Keratinocyte (primary cell): ENCODE results near the gene CIRBP. TPM values are rescaled to one million over a fixed set of nuclear protein-coding genes. Genes with fewer than 3 reads are reported as not detected.

Experiments used
- DNase-seq: peaks from one replicate; pipeline ENCODE4 v3.0.0-alpha.2; 2011; ENCODE audit warnings: low read depth, missing footprints, low spot score
- FAIRE-seq: peaks from 2 replicates; lab custom pipeline; 2011; peaks lifted over from hg19 to GRCh38; lab: Jason Lieb, UNC
- H2AFZ ChIP-seq: 2 replicates; pipeline ENCODE4 v1.6.0; 2012; ENCODE audit warnings: low read length, control low read depth, inconsistent platforms; ENCODE audit not compliant: control insufficient read depth
- H3K27ac ChIP-seq: 2 replicates; pipeline ENCODE4 v1.5.1; 2011; ENCODE audit warnings: low read length; ENCODE audit not compliant: control insufficient read depth, insufficient read depth
- H3K27me3 ChIP-seq: 3 replicates; pipeline ENCODE4 v1.6.0; 2011; ENCODE audit warnings: low read length; ENCODE audit not compliant: control insufficient read depth, insufficient read depth; ENCODE audit errors: extremely low read depth
- H3K36me3 ChIP-seq, 2 experiments: 2 replicates in 1 of 2; 3 replicates in 1 of 2; pipeline ENCODE4 v1.5.1; 2011; ENCODE audit warnings: low read length in 2 of 2, mild to moderate bottlenecking in 1 of 2; ENCODE audit not compliant: control insufficient read depth in 2 of 2, insufficient read depth in 2 of 2; ENCODE audit errors: extremely low read depth in 1 of 2
- H3K4me1 ChIP-seq: 3 replicates; pipeline ENCODE4 v1.5.1; 2011; ENCODE audit warnings: low read length; ENCODE audit not compliant: control insufficient read depth, insufficient read depth; ENCODE audit errors: extremely low read depth
- H3K4me2 ChIP-seq: 3 replicates; pipeline ENCODE4 v1.6.0; 2011; ENCODE audit warnings: low read depth, low read length; ENCODE audit not compliant: control insufficient read depth, insufficient read depth; ENCODE audit errors: extremely low read depth
- H3K4me3 ChIP-seq, 3 experiments: fragments of 200-600 bp in 1 of 3; sonication (generic) in 1 of 3; 2 replicates in 2 of 3; 3 replicates in 1 of 3; pipeline ENCODE4 v1.5.1; 2011 to 2016; ENCODE audit warnings: low read length in 3 of 3, mild to moderate bottlenecking in 3 of 3, control low read depth in 2 of 3, inconsistent platforms in 1 of 3, low read depth in 1 of 3, mixed read lengths in 1 of 3, mixed run types in 1 of 3, moderate library complexity in 1 of 3; ENCODE audit not compliant: control insufficient read depth in 2 of 3, insufficient read depth in 2 of 3; ENCODE audit errors: extremely low read depth in 1 of 3
- H3K79me2 ChIP-seq: 2 replicates; pipeline ENCODE4 v1.6.0; 2012; ENCODE audit warnings: low read length; ENCODE audit not compliant: control insufficient read depth, insufficient read depth
- H3K9ac ChIP-seq: 3 replicates; pipeline ENCODE4 v1.6.0; 2011; ENCODE audit warnings: low read length; ENCODE audit not compliant: control insufficient read depth, insufficient read depth; ENCODE audit errors: extremely low read depth
- H3K9me1 ChIP-seq: 3 replicates; pipeline ENCODE4 v1.6.0; 2011; ENCODE audit warnings: low read length; ENCODE audit not compliant: control insufficient read depth, insufficient read depth; ENCODE audit errors: extremely low read depth
- H3K9me3 ChIP-seq: 2 replicates; pipeline ENCODE4 v1.5.1; 2012; ENCODE audit warnings: low read depth, low read length; ENCODE audit not compliant: control insufficient read depth
- H4K20me1 ChIP-seq: 3 replicates; pipeline ENCODE4 v1.6.0; 2011; ENCODE audit warnings: low read length; ENCODE audit not compliant: control insufficient read depth, insufficient read depth; ENCODE audit errors: extremely low read depth
- CTCF ChIP-seq, 3 experiments: IDR thresholded peaks in 1 of 3; conservative IDR thresholded peaks in 1 of 3; optimal IDR thresholded peaks in 1 of 3; 2 replicates in 2 of 3; 3 replicates in 1 of 3; pipeline versions ENCODE3 to v1.5.1; 2011; ENCODE audit warnings: low read length in 3 of 3, mild to moderate bottlenecking in 3 of 3, moderate library complexity in 2 of 3, control low read depth in 1 of 3, inconsistent platforms in 1 of 3; ENCODE audit not compliant: insufficient read depth in 2 of 3; ENCODE audit errors: extremely low read depth in 1 of 3
- EZH2 ChIP-seq: IDR thresholded peaks from one replicate; pipeline ENCODE4 v1.6.1; 2012; ENCODE audit warnings: inconsistent platforms, mild to moderate bottlenecking, low read length, moderate library complexity
- dilution Hi-C: fragments of 300-500 bp; cut with MboI; formaldehyde crosslinking; loops from one replicate; pipeline ENCODE4 v1.7.0; 2020; ENCODE audit warnings: low sequenced_read_pairs; ENCODE audit not compliant: extremely low pct_ligation_motif_present
- polyA plus RNA-seq, 5 experiments: library from polyadenylated mRNA; depleted of rRNA in 3 of 5; stranded (reverse) in 3 of 5; stranded (forward) in 1 of 5; unstranded in 1 of 5; fragments of >200 nt; gene quantifications; 1 replicate in 1 of 5; 2 replicates in 3 of 5; 3 replicates in 1 of 5; pipeline versions ENCODE4 v1.2.1 to v1.2.3, GENCODE V29; 2011 to 2012; ENCODE audit warnings: missing spikeins in 2 of 5, low read depth in 1 of 5, low replicate concordance in 1 of 5

The CIRBP gene
- polyA plus RNA-seq, 1 donor (not counting 4 experiments of a cell fraction or from before 2014, with no cell fraction given): 113 TPM

DNA sequence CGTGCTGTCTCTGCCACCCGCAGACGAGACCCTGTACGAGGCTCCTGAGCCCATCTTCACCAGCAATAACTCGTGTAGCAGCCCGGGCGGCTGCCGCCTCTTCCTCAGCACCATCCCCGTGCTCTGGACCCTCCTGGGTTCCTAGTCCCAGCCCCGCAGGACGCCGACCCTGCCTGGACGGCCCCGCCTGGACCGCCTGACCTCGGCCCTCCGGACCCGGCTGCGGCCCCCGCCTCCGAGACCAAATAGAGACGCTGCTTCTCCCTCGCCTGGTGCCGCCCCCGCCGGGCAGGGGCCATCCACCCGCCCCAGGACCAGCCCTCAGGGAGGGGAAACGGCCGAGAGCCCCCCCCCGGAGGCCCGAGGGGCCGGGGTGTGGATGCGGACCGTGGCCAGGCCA is 30.7 kb downstream of the CIRBP start:
- no peak for DNase-seq
- dilution Hi-C loops: no loop called here

GRCh38 chr19:1300744-1301490 is 31.8 kb downstream of the CIRBP start:
- Histone ChIP-seq H3K9me1 (no peaks in the 10 kb centered on the region), H3K27ac (no peak overlapping the region), H3K4me1 (no peaks in the 10 kb centered on the region), H4K20me1 (no peaks in the 10 kb centered on the region), H2AFZ (no peak overlapping the region), H3K4me3 (no peak overlapping the region), H3K9ac (no peak overlapping the region), H3K9me3 (no peaks in the 10 kb centered on the region), H3K79me2 (no peaks in the 10 kb centered on the region), H3K36me3 (no peaks in the 10 kb centered on the region), H3K27me3 (peaks cover 10% of the 10 kb centered on the region), H3K4me2 (no peak overlapping the region)
- FAIRE-seq (no peak), DNase-seq (no peak)
- TF ChIP-seq CTCF (optimal IDR thresholded peaks at IDR 0.05 in 1 of 3, IDR thresholded peaks at IDR 0.05 in 1 of 3, conservative IDR thresholded peaks at IDR 0.05 in 1 of 3; ENCODE audit: extremely low read depth in 1 of 3, insufficient read depth in 2 of 3, low read length in 3 of 3) (no peak), EZH2 (no peak)
- dilution Hi-C loops: no loop called here

More for the DNA sequence above, 30.7 kb downstream of the CIRBP start:
- Histone ChIP-seq H3K79me2 (no peaks in the 10 kb centered on the region), H3K27me3 (peaks cover 18% of the 10 kb centered on the region), H3K9me1 (no peaks in the 10 kb centered on the region), H3K4me2 (no peak overlapping the region), H3K9me3 (no peaks in the 10 kb centered on the region), H4K20me1 (no peaks in the 10 kb centered on the region), H3K36me3 (no peaks in the 10 kb centered on the region), H3K4me3 (no peak overlapping the region), H3K4me1 (no peaks in the 10 kb centered on the region), H3K9ac (no peak overlapping the region), H2AFZ (no peak overlapping the region), H3K27ac (no peak overlapping the region)
- no peak for TF ChIP-seq CTCF (optimal IDR thresholded peaks at IDR 0.05 in 1 of 3, IDR thresholded peaks at IDR 0.05 in 1 of 3, conservative IDR thresholded peaks at IDR 0.05 in 1 of 3; ENCODE audit: extremely low read depth in 1 of 3, insufficient read depth in 2 of 3, low read length in 3 of 3)
- no peak for TF ChIP-seq EZH2
- FAIRE-seq: no peak
